ENCODE measurements around the gene OSGEP.

Gene OSGEP

GRCh38 chr14:20469242-20469889 is 14.8 kb upstream of the OSGEP start, which contains the start of gene PNP (continued):
- TF ChIP-seq, protein P1, sequence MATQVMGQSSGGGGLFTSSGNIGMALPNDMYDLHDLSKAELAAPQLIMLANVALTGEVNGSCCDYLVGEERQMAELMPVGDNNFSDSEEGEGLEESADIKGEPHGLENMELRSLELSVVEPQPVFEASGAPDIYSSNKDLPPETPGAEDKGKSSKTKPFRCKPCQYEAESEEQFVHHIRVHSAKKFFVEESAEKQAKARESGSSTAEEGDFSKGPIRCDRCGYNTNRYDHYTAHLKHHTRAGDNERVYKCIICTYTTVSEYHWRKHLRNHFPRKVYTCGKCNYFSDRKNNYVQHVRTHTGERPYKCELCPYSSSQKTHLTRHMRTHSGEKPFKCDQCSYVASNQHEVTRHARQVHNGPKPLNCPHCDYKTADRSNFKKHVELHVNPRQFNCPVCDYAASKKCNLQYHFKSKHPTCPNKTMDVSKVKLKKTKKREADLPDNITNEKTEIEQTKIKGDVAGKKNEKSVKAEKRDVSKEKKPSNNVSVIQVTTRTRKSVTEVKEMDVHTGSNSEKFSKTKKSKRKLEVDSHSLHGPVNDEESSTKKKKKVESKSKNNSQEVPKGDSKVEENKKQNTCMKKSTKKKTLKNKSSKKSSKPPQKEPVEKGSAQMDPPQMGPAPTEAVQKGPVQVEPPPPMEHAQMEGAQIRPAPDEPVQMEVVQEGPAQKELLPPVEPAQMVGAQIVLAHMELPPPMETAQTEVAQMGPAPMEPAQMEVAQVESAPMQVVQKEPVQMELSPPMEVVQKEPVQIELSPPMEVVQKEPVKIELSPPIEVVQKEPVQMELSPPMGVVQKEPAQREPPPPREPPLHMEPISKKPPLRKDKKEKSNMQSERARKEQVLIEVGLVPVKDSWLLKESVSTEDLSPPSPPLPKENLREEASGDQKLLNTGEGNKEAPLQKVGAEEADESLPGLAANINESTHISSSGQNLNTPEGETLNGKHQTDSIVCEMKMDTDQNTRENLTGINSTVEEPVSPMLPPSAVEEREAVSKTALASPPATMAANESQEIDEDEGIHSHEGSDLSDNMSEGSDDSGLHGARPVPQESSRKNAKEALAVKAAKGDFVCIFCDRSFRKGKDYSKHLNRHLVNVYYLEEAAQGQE (tag by site-specific recombination; IDR thresholded peaks at IDR 0.05) = no peak; the same call in 1 of the 2 replicates
- no peak for TF ChIP-seq ZNF140 (tag by site-specific recombination; IDR thresholded peaks at IDR 0.05)
- peak; percentile 95 for TF ChIP-seq ZNF692 (tag by site-specific recombination; IDR thresholded peaks at IDR 0.05)
- TF ChIP-seq ZNF645 (tag by site-specific recombination; IDR thresholded peaks at IDR 0.05) = no peak
- TF ChIP-seq MYNN (tag by site-specific recombination; IDR thresholded peaks at IDR 0.05; ENCODE audit: borderline replicate concordance) = no peak
- no peak; the same call in 1 of the 2 replicates for TF ChIP-seq ZFP37 (tag by site-specific recombination; IDR thresholded peaks at IDR 0.05)
- TF ChIP-seq ZNF169 (tag by site-specific recombination; IDR thresholded peaks at IDR 0.05) = no peak
- no peak for TF ChIP-seq GLI2 (tag by site-specific recombination; IDR thresholded peaks at IDR 0.05; ENCODE audit: borderline replicate concordance, low read depth)
- TF ChIP-seq ZNF16 (tag by site-specific recombination; IDR thresholded peaks at IDR 0.05; ENCODE audit: low read depth) = no peak
- no peak for TF ChIP-seq MEIS1 (CRISPR knock-in tag; IDR thresholded peaks at IDR 0.05; ENCODE audit: borderline replicate concordance)
- no peak for TF ChIP-seq ZNF311 (tag by site-specific recombination; IDR thresholded peaks at IDR 0.05; ENCODE audit: borderline replicate concordance)
- no peak for TF ChIP-seq ZFP3 (tag by site-specific recombination; IDR thresholded peaks at IDR 0.05; ENCODE audit: low read depth)
- no peak; the same call in 1 of the 2 replicates for TF ChIP-seq AEBP2 (tag by site-specific recombination; IDR thresholded peaks at IDR 0.05; ENCODE audit: borderline replicate concordance)
- TF ChIP-seq ZNF549 (tag by site-specific recombination; IDR thresholded peaks at IDR 0.05) = no peak; the same call in 1 of the 2 replicates
- no peak; the same call in 1 of the 2 replicates for TF ChIP-seq KLF9 (tag by site-specific recombination; IDR thresholded peaks at IDR 0.05; ENCODE audit: low read depth)
- no peak for TF ChIP-seq ZNF544 (tag by site-specific recombination; IDR thresholded peaks at IDR 0.05)
- no peak for TF ChIP-seq ZNF624 (tag by site-specific recombination; IDR thresholded peaks at IDR 0.05)
- TF ChIP-seq ZNF174 (tag by site-specific recombination; IDR thresholded peaks at IDR 0.05) = no peak
- 0 out of 2 replicates have a peak, but pooled peaks have one; percentile 16 for TF ChIP-seq TRIM28 (IDR thresholded peaks at IDR 0.05; ENCODE audit: borderline replicate concordance, low read length)
- TF ChIP-seq ZNF777 (tag by site-specific recombination; IDR thresholded peaks at IDR 0.05; ENCODE audit: borderline replicate concordance) = no peak
- TF ChIP-seq, protein P2, sequence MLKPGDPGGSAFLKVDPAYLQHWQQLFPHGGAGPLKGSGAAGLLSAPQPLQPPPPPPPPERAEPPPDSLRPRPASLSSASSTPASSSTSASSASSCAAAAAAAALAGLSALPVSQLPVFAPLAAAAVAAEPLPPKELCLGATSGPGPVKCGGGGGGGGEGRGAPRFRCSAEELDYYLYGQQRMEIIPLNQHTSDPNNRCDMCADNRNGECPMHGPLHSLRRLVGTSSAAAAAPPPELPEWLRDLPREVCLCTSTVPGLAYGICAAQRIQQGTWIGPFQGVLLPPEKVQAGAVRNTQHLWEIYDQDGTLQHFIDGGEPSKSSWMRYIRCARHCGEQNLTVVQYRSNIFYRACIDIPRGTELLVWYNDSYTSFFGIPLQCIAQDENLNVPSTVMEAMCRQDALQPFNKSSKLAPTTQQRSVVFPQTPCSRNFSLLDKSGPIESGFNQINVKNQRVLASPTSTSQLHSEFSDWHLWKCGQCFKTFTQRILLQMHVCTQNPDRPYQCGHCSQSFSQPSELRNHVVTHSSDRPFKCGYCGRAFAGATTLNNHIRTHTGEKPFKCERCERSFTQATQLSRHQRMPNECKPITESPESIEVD (tag by site-specific recombination; IDR thresholded peaks at IDR 0.05) = no peak
- peak; percentile 73 for TF ChIP-seq GLIS1 (tag by site-specific recombination; IDR thresholded peaks at IDR 0.05)
- peak; percentile 93; the same call in 1 of the 2 replicates for TF ChIP-seq ZNF391 (tag by site-specific recombination; IDR thresholded peaks at IDR 0.05; ENCODE audit: borderline replicate concordance, low read depth)
- TF ChIP-seq, protein P3, sequence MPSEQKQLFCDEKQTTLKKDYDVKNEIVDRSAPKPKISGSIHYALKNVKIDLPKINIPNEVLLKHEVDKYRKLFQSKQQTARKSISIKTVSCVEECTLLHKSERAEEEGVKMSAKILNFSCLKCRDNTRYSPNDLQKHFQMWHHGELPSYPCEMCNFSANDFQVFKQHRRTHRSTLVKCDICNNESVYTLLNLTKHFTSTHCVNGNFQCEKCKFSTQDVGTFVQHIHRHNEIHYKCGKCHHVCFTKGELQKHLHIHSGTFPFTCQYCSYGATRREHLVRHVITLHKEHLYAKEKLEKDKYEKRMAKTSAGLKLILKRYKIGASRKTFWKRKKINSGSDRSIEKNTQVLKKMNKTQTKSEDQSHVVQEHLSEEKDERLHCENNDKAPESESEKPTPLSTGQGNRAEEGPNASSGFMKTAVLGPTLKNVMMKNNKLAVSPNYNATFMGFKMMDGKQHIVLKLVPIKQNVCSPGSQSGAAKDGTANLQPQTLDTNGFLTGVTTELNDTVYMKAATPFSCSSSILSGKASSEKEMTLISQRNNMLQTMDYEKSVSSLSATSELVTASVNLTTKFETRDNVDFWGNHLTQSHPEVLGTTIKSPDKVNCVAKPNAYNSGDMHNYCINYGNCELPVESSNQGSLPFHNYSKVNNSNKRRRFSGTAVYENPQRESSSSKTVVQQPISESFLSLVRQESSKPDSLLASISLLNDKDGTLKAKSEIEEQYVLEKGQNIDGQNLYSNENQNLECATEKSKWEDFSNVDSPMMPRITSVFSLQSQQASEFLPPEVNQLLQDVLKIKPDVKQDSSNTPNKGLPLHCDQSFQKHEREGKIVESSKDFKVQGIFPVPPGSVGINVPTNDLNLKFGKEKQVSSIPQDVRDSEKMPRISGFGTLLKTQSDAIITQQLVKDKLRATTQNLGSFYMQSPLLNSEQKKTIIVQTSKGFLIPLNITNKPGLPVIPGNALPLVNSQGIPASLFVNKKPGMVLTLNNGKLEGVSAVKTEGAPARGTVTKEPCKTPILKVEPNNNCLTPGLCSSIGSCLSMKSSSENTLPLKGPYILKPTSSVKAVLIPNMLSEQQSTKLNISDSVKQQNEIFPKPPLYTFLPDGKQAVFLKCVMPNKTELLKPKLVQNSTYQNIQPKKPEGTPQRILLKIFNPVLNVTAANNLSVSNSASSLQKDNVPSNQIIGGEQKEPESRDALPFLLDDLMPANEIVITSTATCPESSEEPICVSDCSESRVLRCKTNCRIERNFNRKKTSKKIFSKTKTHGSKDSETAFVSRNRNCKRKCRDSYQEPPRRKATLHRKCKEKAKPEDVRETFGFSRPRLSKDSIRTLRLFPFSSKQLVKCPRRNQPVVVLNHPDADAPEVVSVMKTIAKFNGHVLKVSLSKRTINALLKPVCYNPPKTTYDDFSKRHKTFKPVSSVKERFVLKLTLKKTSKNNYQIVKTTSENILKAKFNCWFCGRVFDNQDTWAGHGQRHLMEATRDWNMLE (tag by site-specific recombination; conservative IDR thresholded peaks at IDR 0.05; ENCODE audit: low read depth) = no peak
- no peak for TF ChIP-seq ZNF529 (tag by site-specific recombination; IDR thresholded peaks at IDR 0.05; ENCODE audit: insufficient replicate concordance)
